Measurements from ENCODE around the gene SEC24D.
A peak's percentile ranks its signal among the peaks of the same experiment; 100 is the strongest.

Gene SEC24D

GRCh38 chr4:118718511-118719170 lies 117.3 kb downstream of the SEC24D start:
- FAIRE-seq (no peak), DNase-seq (ENCODE audit: insufficient read length) (no peak)
- no peak for TF ChIP-seq POLR2AphosphoS5 (IDR thresholded peaks at IDR 0.05; ENCODE audit: low read depth, low read length)
- no peak for TF ChIP-seq POLR2A (IDR thresholded peaks at IDR 0.05; ENCODE audit: low read depth, low read length)
- no peak for TF ChIP-seq TAF1 (IDR thresholded peaks at IDR 0.05; ENCODE audit: borderline replicate concordance, low read depth, low read length)

GRCh38 chr4:118716304-118716703 lies 119.6 kb downstream of the SEC24D start:
- FAIRE-seq (no peak), DNase-seq (ENCODE audit: insufficient read length) (no peak)
- no peak for TF ChIP-seq POLR2A (IDR thresholded peaks at IDR 0.05; ENCODE audit: low read depth, low read length)

GRCh38 chr4:118714682-118715081 lies 121.2 kb downstream of the SEC24D start:
- TF ChIP-seq TAF1 (IDR thresholded peaks at IDR 0.05; ENCODE audit: borderline replicate concordance, low read depth, low read length): no peak
- no peak for TF ChIP-seq POLR2AphosphoS5 (IDR thresholded peaks at IDR 0.05; ENCODE audit: low read depth, low read length)
- no peak for TF ChIP-seq POLR2A (IDR thresholded peaks at IDR 0.05; ENCODE audit: low read depth, low read length)
- peak; percentile 9 for FAIRE-seq
- DNase-seq (ENCODE audit: insufficient read length): no peak

- DNase-seq (ENCODE audit: insufficient read length): no peak
- TF ChIP-seq POLR2A (IDR thresholded peaks at IDR 0.05; ENCODE audit: low read depth, low read length) (no peak), TAF1 (IDR thresholded peaks at IDR 0.05; ENCODE audit: borderline replicate concordance, low read depth, low read length) (no peak), POLR2AphosphoS5 (IDR thresholded peaks at IDR 0.05; ENCODE audit: low read depth, low read length) (0 out of 2 replicates have a peak, but pooled peaks have one; percentile 22)
- FAIRE-seq: peak; percentile 66
These were observed 123.1 kb downstream of the SEC24D start for GRCh38 chr4:118712872-118713271.

GRCh38 chr4:118711052-118711451 lies 124.9 kb downstream of the SEC24D start:
- no peak for TF ChIP-seq TAF1 (IDR thresholded peaks at IDR 0.05; ENCODE audit: borderline replicate concordance, low read depth, low read length)
- TF ChIP-seq POLR2AphosphoS5 (IDR thresholded peaks at IDR 0.05; ENCODE audit: low read depth, low read length): no peak
- no peak for TF ChIP-seq POLR2A (IDR thresholded peaks at IDR 0.05; ENCODE audit: low read depth, low read length)
- no peak for DNase-seq (ENCODE audit: insufficient read length)
- no peak for FAIRE-seq

- FAIRE-seq (no peak), DNase-seq (ENCODE audit: insufficient read length) (no peak)
- TF ChIP-seq POLR2A (IDR thresholded peaks at IDR 0.05; ENCODE audit: low read depth, low read length) (no peak), TAF1 (IDR thresholded peaks at IDR 0.05; ENCODE audit: borderline replicate concordance, low read depth, low read length) (no peak), POLR2AphosphoS5 (IDR thresholded peaks at IDR 0.05; ENCODE audit: low read depth, low read length) (no peak)
These were observed 132.8 kb downstream of the SEC24D start for GRCh38 chr4:118703118-118703517.

GRCh38 chr4:118684873-118685811 lies 150.8 kb downstream of the SEC24D start, which contains the start of gene METTL14:
Gene METTL14 (plus strand): TSS chr4:118685392. CDS start chr4:118685535, 143 bp downstream.
- FAIRE-seq: peak; percentile 89

GRCh38 chr4:118683513-118683912 lies 152.4 kb downstream of the SEC24D start:
- FAIRE-seq (no peak), DNase-seq (ENCODE audit: insufficient read length) (no peak)
- no peak for TF ChIP-seq TAF1 (IDR thresholded peaks at IDR 0.05; ENCODE audit: borderline replicate concordance, low read depth, low read length)

More at GRCh38 chr4:118684873-118685811, 150.8 kb downstream of the SEC24D start, which contains the start of gene METTL14:
- peak; percentile 81 for TF ChIP-seq POLR2AphosphoS5 (IDR thresholded peaks at IDR 0.05; ENCODE audit: low read depth, low read length)
- peak; percentile 87 for TF ChIP-seq POLR2A (IDR thresholded peaks at IDR 0.05; ENCODE audit: low read depth, low read length)
- peak; percentile 52; the same call in 1 of the 2 replicates for TF ChIP-seq TAF1 (IDR thresholded peaks at IDR 0.05; ENCODE audit: borderline replicate concordance, low read depth, low read length)
- peak; percentile 58 for DNase-seq (ENCODE audit: insufficient read length)

GRCh38 chr4:118682928-118683327 lies 153.0 kb downstream of the SEC24D start:
- no peak for DNase-seq (ENCODE audit: insufficient read length)
- no peak for TF ChIP-seq TAF1 (IDR thresholded peaks at IDR 0.05; ENCODE audit: borderline replicate concordance, low read depth, low read length)
- no peak for TF ChIP-seq POLR2AphosphoS5 (IDR thresholded peaks at IDR 0.05; ENCODE audit: low read depth, low read length)
- TF ChIP-seq POLR2A (IDR thresholded peaks at IDR 0.05; ENCODE audit: low read depth, low read length): no peak

GRCh38 chr4:118680808-118681207 lies 155.1 kb downstream of the SEC24D start:
- FAIRE-seq (no peak), DNase-seq (ENCODE audit: insufficient read length) (no peak)
- TF ChIP-seq TAF1 (IDR thresholded peaks at IDR 0.05; ENCODE audit: borderline replicate concordance, low read depth, low read length) (no peak), POLR2A (IDR thresholded peaks at IDR 0.05; ENCODE audit: low read depth, low read length) (no peak), POLR2AphosphoS5 (IDR thresholded peaks at IDR 0.05; ENCODE audit: low read depth, low read length) (no peak)

More at GRCh38 chr4:118682928-118683327, 153.0 kb downstream of the SEC24D start:
- no peak for FAIRE-seq

- FAIRE-seq (no peak), DNase-seq (ENCODE audit: insufficient read length) (no peak)
- no peak for TF ChIP-seq POLR2A (IDR thresholded peaks at IDR 0.05; ENCODE audit: low read depth, low read length)
- no peak for TF ChIP-seq POLR2AphosphoS5 (IDR thresholded peaks at IDR 0.05; ENCODE audit: low read depth, low read length)
- TF ChIP-seq TAF1 (IDR thresholded peaks at IDR 0.05; ENCODE audit: borderline replicate concordance, low read depth, low read length): no peak
These were observed 159.8 kb downstream of the SEC24D start for GRCh38 chr4:118676128-118676527.

All from GM12892 (cell line).